Raji (cell line): ENCODE data around the gene DYNC1LI1.
A peak's percentile ranks its signal among the peaks of the same experiment; 100 is the strongest.

Source experiments
- POLR2A ChIP-seq: IDR thresholded peaks from 2 replicates; pipeline ENCODE4 v1.6.1; 2011; ENCODE audit warnings: low read depth, low read length, control low read depth; ENCODE audit not compliant: insufficient read depth

Gene DYNC1LI1

DNA sequence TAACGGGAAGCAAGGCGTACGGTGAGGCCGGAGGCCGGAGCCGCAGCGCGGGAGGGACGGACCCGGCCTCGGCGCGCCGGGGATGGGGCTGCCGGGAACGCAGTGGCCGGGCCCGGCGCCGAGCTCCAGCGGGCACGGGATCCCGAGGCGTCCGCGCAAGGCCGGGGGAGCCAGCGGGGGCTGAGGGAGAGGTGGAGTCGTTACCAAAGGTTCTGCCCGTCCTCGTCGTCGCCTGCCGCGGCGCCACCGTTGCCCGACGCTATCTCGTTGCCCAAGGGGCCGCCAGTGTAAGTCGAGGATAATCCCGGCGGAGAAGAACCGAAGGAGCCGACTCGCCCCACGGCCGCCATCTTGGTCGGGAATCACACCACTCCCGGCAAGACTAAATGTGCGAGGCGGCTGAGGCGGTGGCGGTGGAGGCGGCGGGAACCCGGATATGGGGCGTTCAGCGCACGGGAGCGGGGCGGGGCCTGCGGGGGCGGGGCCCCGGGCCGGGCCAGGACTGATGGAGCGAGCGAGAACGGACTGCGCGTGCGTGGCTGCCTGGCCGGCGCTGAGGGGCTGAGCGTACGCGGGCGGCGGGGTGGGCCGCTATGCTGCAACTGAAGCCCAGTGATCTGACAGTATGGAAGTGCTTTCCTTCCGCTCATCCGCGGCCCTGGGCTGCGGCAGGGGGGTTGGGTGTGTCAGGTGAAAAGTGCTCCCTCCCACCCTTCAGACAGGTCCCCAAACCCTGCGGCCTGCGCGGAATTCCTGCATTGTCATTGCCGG lies at the start of gene DYNC1LI1:
Gene DYNC1LI1, minus strand, starts transcription at position 438 of the 771 bp plus-strand sequence. Its CDS starts 88 bp downstream, at position 350.
- peak; percentile 84 for TF ChIP-seq POLR2A

DNA sequence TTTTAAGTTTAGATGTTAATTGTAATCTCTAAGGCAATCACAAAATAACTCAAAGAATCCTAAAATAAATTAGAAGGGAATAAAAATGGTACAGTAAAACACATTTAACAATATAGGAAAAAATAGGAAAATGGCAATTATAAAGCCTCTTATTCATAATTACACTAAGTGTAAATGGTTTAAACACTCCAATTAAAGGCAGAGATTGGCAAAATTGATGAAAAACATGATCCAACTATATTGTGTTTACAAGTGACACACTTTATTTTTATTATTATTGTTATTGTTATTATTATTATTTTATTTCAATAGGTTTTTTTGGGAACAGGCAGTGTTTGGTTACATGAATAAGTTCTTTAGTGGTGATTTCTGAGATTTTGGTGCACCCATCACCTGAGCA lies 48.7 kb upstream of the DYNC1LI1 start:
- TF ChIP-seq POLR2A: no peak

DNA sequence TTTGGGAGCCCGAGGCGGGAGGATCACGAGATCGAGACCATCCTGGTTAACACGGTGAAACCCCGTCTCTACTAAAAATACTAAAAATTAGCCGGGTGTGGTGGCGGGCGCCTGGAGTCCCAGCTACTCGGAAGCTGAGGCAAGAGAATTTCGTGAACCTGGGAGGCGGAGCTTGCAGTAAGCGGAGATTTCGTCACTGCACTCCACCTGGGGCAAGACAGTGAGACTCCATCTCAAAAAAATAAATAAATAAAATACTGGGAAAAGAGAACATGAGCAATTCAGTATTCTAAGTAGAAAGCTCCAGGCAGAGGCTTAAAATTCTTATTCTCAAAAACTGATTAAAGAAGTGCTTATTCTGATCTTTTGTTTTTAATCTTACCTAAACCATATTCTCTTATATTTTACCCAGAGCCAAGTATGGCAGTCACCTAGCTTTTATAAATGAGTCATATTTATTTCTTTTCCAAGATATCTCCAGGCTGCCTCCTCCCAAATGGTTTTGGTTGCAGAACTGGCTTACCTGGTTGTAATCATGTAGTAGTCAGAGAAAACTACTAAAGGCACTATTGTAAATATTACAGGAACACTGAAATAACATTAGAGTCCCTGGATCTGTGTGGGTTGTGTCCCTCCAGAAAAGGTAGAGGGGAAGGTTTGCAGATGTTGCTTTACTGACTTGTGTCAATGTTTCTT lies 45.8 kb upstream of the DYNC1LI1 start:
- no peak for TF ChIP-seq POLR2A

DNA sequence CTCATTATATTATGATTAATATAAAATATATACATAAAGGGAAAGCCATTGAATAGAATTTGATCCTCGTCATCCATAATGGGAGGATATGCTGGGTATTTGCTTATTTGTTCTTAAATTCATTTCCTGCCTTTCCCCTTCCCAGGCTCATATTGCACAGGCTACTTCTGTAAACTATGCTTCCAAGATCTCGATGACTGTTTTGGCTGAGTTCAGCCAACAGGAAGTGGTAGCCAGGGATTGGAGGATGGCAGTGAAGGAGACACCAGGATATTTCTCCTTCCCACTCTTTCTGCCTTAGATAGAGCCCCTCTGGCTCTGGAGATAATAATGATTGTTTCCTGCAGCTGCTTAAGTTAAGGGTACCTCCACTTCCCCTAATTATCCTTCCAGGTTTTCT lies 44.3 kb upstream of the DYNC1LI1 start:
- TF ChIP-seq POLR2A: no peak

DNA sequence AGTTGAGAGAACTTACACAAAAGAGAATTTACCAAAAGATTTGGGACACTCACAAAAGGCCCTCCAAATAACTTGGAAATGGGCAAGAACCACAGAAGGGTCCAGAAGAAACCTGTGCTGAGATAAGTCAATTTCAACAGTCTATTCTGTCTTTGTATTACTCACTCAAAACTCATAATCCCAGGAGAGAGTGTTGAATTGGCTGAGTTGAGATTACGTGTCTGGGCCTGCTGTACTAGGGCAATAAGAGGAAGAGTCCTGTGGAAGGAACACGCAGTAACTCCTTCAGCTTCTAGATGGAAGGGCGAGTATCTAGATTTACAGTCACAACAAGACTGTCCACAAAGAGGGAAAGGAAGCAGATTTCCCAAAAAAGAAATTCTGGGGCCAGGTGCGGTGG lies 42.5 kb upstream of the DYNC1LI1 start:
- TF ChIP-seq POLR2A: no peak

DNA sequence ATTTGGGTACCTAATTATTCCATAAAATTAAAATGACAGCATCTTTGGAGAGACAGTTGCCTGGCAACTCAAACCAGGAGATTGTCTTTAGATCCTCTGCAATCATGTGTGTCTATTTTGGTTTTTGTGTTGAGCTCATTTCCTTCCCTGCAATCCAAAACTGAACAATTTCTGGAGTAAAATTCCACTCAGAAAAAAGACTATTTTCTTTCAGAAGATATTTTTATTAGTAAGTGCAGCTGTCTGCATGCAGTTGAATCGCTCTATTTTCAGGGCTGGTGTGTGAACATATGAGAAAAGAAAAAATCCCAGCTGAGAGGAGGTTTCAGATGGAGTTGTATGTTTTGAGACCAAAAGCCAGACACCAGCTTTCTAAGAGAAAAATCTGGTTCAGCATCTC lies 41.9 kb upstream of the DYNC1LI1 start:
- no peak for TF ChIP-seq POLR2A

DNA sequence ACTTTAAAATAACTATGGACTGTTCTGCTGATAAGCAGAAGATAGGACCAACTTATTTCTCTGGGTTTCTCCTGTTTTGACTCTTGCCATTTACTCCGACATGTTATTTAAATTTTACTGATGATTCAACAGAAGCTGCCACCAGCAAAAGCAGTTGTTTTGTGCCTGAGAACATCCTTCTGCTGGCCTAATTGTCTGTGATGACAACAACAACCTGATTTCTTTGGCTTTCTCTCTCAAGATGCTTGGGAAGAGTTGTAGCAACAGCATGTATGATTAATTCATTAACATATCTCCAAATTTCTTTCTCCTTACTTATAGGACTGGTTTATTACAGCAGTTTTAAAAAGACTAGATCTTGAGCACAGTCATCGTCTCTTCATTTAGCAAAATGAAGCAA lies 36.9 kb upstream of the DYNC1LI1 start:
- TF ChIP-seq POLR2A: no peak

DNA sequence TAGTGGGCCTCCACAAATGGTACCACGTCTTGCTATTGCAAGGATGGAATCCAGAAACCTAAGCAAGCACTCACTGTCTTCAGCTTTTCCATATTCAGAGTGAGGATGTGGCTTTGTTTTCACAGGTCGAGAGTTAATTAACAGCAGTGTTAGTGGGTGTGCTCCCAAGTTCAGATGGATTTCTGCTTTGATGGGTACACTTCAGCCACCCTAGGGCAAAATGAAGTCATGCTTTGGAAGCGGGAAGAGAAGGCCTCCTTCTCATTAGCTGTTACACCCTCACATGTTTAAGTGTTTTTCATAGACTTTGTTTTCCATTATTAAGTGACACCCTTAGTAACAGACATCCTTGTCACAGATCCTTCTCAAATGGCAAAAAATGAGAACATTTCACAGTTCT lies 36.3 kb upstream of the DYNC1LI1 start:
- TF ChIP-seq POLR2A: no peak

DNA sequence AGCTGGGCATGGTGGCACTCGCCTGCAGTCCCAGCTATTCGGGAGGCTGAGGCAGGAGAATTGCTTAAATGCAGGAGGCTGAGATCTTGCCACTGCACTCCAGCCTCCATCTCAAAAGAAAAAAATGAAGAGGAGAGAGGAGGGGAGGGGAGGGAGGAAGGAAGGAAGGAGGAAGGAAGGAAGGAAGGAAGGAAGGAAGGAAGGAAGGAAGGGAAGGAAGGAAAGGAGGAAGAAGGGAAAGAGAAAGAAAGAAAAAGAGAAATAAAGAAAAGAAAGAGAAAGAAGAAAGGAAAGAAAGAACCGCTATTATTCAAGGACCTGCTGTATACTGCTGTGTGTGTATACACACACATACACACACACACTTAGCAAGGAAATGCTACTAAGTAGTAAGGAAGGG lies 35.6 kb upstream of the DYNC1LI1 start:
- no peak for TF ChIP-seq POLR2A

DNA sequence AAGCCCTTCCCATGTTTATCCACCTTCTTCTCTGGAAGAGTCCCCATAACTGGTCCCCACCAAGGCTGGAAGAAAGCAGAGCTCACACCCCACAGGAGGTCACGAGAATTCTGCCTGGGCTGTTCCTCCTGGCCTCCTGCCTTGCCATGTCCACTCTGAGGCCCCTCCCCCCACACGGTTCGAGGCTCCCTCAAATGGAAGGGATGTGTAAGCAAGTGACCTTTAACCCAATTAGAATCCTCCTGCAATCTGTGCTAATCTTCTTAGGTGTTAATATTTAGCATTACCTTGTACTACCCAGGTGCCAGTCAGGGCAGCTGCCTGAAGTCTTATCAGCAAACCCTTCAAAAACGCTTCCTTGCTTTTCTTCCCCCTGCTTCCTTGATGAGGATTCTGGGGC lies 32.4 kb upstream of the DYNC1LI1 start:
- TF ChIP-seq POLR2A: no peak

DNA sequence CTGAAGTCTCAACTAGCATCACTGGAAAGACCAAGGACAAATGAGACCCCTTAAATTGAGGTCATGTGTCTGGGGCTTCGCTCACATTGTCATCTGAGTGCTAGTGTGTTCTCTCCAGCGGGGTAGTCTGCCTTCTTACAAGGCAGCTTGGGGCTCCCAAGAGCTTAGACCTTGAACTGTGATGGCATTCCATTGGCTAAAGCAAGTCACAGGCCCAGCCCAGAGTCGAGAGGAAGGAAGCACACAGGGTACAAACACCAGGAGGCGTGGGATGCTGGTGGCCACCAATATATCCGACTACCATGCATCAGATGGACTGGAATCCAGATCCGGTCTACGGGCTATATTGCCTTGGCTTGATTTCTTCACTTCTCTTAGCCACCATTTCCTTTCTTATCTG lies 31.5 kb upstream of the DYNC1LI1 start:
- TF ChIP-seq POLR2A: no peak

DNA sequence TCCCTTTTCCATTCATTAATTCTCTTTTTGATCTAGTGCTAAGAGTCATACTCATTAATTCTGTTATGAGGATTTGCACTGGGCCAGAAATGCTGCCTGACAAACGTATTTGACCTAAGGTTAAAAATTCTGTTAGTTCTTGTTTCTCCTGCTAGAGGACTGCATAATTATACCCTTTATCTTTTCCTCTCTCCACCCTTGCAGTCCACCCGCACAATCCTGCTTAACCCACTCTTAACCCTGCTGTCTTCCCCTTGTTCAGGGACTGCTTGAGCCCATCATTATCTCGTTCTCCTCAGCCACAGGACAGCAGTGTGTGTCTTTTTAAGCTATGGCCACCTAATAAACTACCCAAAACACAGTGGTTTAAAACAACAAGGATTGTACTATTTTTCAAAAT lies 31.1 kb upstream of the DYNC1LI1 start:
- TF ChIP-seq POLR2A: no peak

DNA sequence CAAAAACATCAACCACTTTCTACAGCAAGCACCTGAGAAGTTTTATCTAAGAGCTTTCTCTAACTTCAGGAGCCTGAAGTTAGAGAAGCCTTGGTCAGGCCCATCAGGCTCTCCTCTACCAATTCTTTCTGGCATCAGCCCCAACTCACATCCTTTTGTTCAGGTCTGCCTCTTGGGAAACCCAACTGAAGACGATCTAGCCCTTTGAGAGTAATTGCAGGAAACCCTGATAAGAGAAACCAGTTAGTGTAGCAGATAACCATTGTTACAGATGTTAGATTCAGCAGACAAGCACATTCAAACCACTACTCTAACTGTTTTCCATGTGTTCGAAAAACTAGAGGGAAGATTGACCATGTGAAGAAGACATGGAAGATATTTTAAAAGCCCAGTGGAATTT lies 27.0 kb upstream of the DYNC1LI1 start:
- no peak for TF ChIP-seq POLR2A

DNA sequence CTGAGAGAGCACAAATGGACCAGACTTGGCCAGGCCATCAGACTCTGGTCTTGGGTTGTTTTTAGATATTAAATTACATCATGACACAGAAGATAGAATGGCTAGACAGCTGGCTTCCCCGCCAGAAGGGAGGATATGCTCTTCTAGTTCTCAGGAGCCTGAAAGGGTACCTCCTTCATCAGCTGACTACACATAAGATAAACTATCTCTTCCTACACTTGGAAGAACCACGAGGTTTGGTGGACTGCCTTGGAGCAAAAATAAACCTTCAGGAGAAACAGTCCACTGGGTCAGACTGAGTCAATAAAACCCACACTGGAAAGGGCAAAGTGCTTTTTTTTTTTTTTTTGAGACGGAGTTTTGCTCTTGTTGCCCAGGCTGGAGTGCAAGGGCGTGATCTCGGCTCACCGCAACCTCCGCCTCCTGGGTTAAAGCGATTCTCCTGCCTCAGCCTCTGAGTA lies 26.3 kb upstream of the DYNC1LI1 start:
- TF ChIP-seq POLR2A: no peak

DNA sequence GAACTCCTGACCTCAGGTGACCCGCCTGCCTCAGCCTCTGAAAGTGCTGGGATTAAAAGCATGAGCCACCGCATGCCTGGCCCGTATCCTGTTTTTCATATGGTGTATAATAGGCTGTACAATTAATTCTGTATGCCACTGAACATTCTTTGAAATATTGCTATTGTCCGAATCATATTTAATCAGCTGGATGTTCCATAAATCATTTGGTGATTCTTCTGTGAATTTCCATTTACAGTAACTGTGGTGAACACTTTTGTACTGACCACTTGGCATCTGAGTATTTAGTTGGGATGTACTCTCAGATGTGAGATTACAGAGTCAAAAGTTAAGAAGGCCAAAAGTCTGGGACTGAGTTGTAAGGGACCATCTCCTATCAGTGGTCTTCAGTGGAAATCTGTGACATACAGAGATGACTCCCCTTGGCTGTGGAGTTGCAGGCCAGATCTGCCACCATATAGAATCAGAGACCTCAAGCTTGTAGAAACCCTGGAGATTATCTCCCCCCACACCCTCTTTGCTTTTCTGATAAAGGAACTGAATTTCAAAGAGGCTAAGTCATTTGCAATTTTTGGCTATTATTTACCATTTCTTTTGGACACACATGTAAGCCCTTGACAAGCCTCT lies 25.7 kb upstream of the DYNC1LI1 start:
- TF ChIP-seq POLR2A: no peak

DNA sequence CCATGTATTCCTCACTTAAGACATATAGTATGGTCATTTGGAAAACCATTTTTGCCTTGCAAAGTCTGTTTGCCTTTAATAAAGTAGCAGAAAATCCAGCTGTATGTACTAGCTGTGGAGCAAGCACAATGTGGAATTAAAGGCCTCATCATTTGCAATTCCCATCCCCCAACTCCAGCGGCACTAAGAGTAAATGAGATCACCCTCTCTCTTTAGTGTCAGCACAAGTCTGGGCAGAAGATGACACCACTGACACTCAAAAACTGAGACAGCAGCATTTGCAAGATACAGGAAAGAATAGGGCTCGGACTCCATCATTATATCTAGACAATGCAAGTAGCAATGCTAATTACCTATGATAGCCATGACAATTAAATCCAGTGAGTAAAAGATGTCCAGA lies 24.7 kb upstream of the DYNC1LI1 start:
- no peak for TF ChIP-seq POLR2A
